ENCODE measurements around the gene RPL36.
A peak's percentile ranks its signal among the peaks of the same experiment; 100 is the strongest.

Gene RPL36

GRCh38 chr19:5713228-5713627 lies 23.1 kb downstream of the RPL36 start:
- peaks cover 15% of the 10 kb centered on the region for H3K4me1 ChIP-seq (ENCODE audit: insufficient read depth, low read length, poor library complexity, severe bottlenecking)
- no peak for TF ChIP-seq CTCF (conservative IDR thresholded peaks at IDR 0.05; ENCODE audit: low read length)
- TF ChIP-seq EZH2phosphoT487 (IDR thresholded peaks at IDR 0.05; ENCODE audit: borderline replicate concordance) = no peak
- H3K9ac ChIP-seq (ENCODE audit: low read depth, low read length, poor library complexity, severe bottlenecking) = no peak overlapping the region
- no peak overlapping the region for H2AFZ ChIP-seq (ENCODE audit: low read length)
- H3K4me2 ChIP-seq (ENCODE audit: low read depth, low read length, poor library complexity, severe bottlenecking) = no peak overlapping the region
- no peaks in the 10 kb centered on the region for H3K9me3 ChIP-seq (ENCODE audit: insufficient read depth, low read depth, low read length)
- H3K36me3 ChIP-seq (ENCODE audit: insufficient read depth, low read length) = peaks cover 45% of the 10 kb centered on the region; the same call in 1 of the 2 replicates
- H3K4me3 ChIP-seq (ENCODE audit: low read length, poor library complexity, severe bottlenecking) = no peak overlapping the region
- H3K79me2 ChIP-seq (ENCODE audit: insufficient read depth, low read length) = peaks cover 44% of the 10 kb centered on the region
- H3F3A ChIP-seq (ENCODE audit: low read depth) = no peaks in the 10 kb centered on the region
- H3K27me3 ChIP-seq (ENCODE audit: insufficient read depth, low read length, poor library complexity, severe bottlenecking) = no peaks in the 10 kb centered on the region
- no peaks in the 10 kb centered on the region for H3K9me2 ChIP-seq (replicated peaks; ENCODE audit: low read depth, low read length)
- peaks cover 31% of the 10 kb centered on the region for H4K20me1 ChIP-seq (ENCODE audit: insufficient read depth, low read length, poor library complexity, severe bottlenecking)

- Histone ChIP-seq H3F3A (ENCODE audit: low read depth) (no peaks in the 10 kb centered on the region), H3K4me3 (ENCODE audit: low read length, poor library complexity, severe bottlenecking) (no peak overlapping the region), H3K9me3 (ENCODE audit: insufficient read depth, low read depth, low read length) (no peaks in the 10 kb centered on the region), H3K36me3 (ENCODE audit: insufficient read depth, low read length) (peaks cover 39% of the 10 kb centered on the region; the same call in 1 of the 2 replicates), H3K9me2 (replicated peaks; ENCODE audit: low read depth, low read length) (no peaks in the 10 kb centered on the region), H2AFZ (ENCODE audit: low read length) (no peak overlapping the region), H3K79me2 (ENCODE audit: insufficient read depth, low read length) (peaks cover 60% of the 10 kb centered on the region), H3K9ac (ENCODE audit: low read depth, low read length, poor library complexity, severe bottlenecking) (no peak overlapping the region), H4K20me1 (ENCODE audit: insufficient read depth, low read length, poor library complexity, severe bottlenecking) (peaks cover 44% of the 10 kb centered on the region), H3K4me2 (ENCODE audit: low read depth, low read length, poor library complexity, severe bottlenecking) (no peak overlapping the region), H3K27me3 (ENCODE audit: insufficient read depth, low read length, poor library complexity, severe bottlenecking) (no peaks in the 10 kb centered on the region), H3K4me1 (ENCODE audit: insufficient read depth, low read length, poor library complexity, severe bottlenecking) (peaks cover 22% of the 10 kb centered on the region)
- TF ChIP-seq CTCF (conservative IDR thresholded peaks at IDR 0.05; ENCODE audit: low read length) (no peak), EZH2phosphoT487 (IDR thresholded peaks at IDR 0.05; ENCODE audit: borderline replicate concordance) (no peak)
Measured at GRCh38 chr19:5714816-5715215, 24.7 kb downstream of the RPL36 start.

- H3K9me2 ChIP-seq (replicated peaks; ENCODE audit: low read depth, low read length) = no peaks in the 10 kb centered on the region
- H2AFZ ChIP-seq (ENCODE audit: low read length) = no peak overlapping the region
- peaks cover 60% of the 10 kb centered on the region for H3K79me2 ChIP-seq (ENCODE audit: insufficient read depth, low read length)
- peak overlapping the region; percentile 93 for H3K4me2 ChIP-seq (ENCODE audit: low read depth, low read length, poor library complexity, severe bottlenecking)
- no peaks in the 10 kb centered on the region for H3K27me3 ChIP-seq (ENCODE audit: insufficient read depth, low read length, poor library complexity, severe bottlenecking)
- H4K20me1 ChIP-seq (ENCODE audit: insufficient read depth, low read length, poor library complexity, severe bottlenecking) = peaks cover 44% of the 10 kb centered on the region
- no peak for TF ChIP-seq CTCF (conservative IDR thresholded peaks at IDR 0.05; ENCODE audit: low read length)
- no peak for TF ChIP-seq EZH2phosphoT487 (IDR thresholded peaks at IDR 0.05; ENCODE audit: borderline replicate concordance)
- H3K9me3 ChIP-seq (ENCODE audit: insufficient read depth, low read depth, low read length) = no peaks in the 10 kb centered on the region
- no peaks in the 10 kb centered on the region for H3F3A ChIP-seq (ENCODE audit: low read depth)
- H3K4me1 ChIP-seq (ENCODE audit: insufficient read depth, low read length, poor library complexity, severe bottlenecking) = peaks cover 22% of the 10 kb centered on the region
- peak overlapping the region; percentile 100 for H3K4me3 ChIP-seq (ENCODE audit: low read length, poor library complexity, severe bottlenecking)
- H3K36me3 ChIP-seq (ENCODE audit: insufficient read depth, low read length) = peaks cover 18% of the 10 kb centered on the region; the same call in 1 of the 2 replicates
- peak overlapping the region; percentile 92 for H3K9ac ChIP-seq (ENCODE audit: low read depth, low read length, poor library complexity, severe bottlenecking)
Measured at GRCh38 chr19:5717215-5717935, 27.3 kb downstream of the RPL36 start.

Measured in Loucy (cell line).